HepG2 (cell line): Measurements from ENCODE around the gene FRAS1. TPM values are rescaled to one million over a fixed set of nuclear protein-coding genes. Genes with fewer than 3 reads are reported as not detected.
A peak's percentile ranks its signal among the peaks of the same experiment; 100 is the strongest.

ENCODE experiments used
- ATAC-seq: fragments of 200-7000 bp; cut with Tn5 transposase; 3 replicates; pipeline ENCODE4 v1.9.1; 2020; ENCODE audit warnings: mild to moderate bottlenecking, moderate library complexity
- BruUV-seq: library from RNA; stranded (reverse); fragments of 400-500 nt; replicated peaks from 2 replicates; lab custom pipeline; 2021; lab: Mats Ljungman, UMichigan
- CTCF ChIA-PET: fragments of 300-600 bp; formaldehyde crosslinking; extraction: SDS; loops from one replicate; lab custom pipeline; 2021; ENCODE audit warnings: low total read pairs, inconsistent platforms, low intra/inter-chr PET ratio; lab: Yijun Ruan, JAX
- POLR2A ChIA-PET: fragments of 350-600 bp; sonication (Branson Sonifier 250); formaldehyde crosslinking; loops from one replicate; lab custom pipeline; 2020; ENCODE audit warnings: antibody characterized with exemption, inconsistent platforms; lab: Yijun Ruan, JAX
- DNase-seq: peaks from one replicate; pipeline ENCODE4 v3.0.0-alpha.2; 2015; ENCODE audit warnings: low spot score
- FAIRE-seq: peaks from 3 replicates; lab custom pipeline; 2011; peaks lifted over from hg19 to GRCh38; lab: Jason Lieb, UNC
- H2AFZ ChIP-seq: one replicate; pipeline ENCODE4 v1.6.1; 2011; ENCODE audit warnings: low read length, inconsistent platforms
- H3K27ac ChIP-seq: fragments of 300-600 bp; 3 replicates; pipeline ENCODE4 v1.8.0; 2011; ENCODE audit warnings: mixed run types, mild to moderate bottlenecking, mixed read lengths, low read length, inconsistent platforms; ENCODE audit not compliant: insufficient read depth; ENCODE audit errors: extremely low read length
- H3K27me3 ChIP-seq, 2 experiments: fragments of 200-600 bp in 1 of 2; 2 replicates in 1 of 2; 3 replicates in 1 of 2; pipeline versions ENCODE4 v1.6.0 to v1.8.0; 2011; ENCODE audit warnings: low read length in 2 of 2, mild to moderate bottlenecking in 2 of 2, moderate library complexity in 2 of 2, inconsistent platforms in 1 of 2; ENCODE audit not compliant: insufficient read depth in 2 of 2, control insufficient read depth in 1 of 2
- H3K36me3 ChIP-seq, 2 experiments: fragments of 200-600 bp in 1 of 2; replicated peaks in 1 of 2; 2 replicates in 1 of 2; 3 replicates in 1 of 2; pipeline versions ENCODE4 v1.5.1 to v1.8.0; 2011; ENCODE audit warnings: low read length in 2 of 2, inconsistent platforms in 1 of 2; ENCODE audit not compliant: insufficient read depth in 2 of 2, control insufficient read depth in 1 of 2
- H3K4me1 ChIP-seq: 2 replicates; pipeline ENCODE4 v1.5.1; 2012; ENCODE audit warnings: low read length, inconsistent platforms; ENCODE audit not compliant: insufficient read depth
- H3K4me2 ChIP-seq: 2 replicates; pipeline ENCODE4 v1.6.0; 2011; ENCODE audit warnings: low read depth, low read length, inconsistent platforms
- H3K4me3 ChIP-seq, 3 experiments: fragments of 200-600 bp in 1 of 3; sonication (generic), shearing (Covaris generic) in 1 of 3; replicated peaks in 1 of 3; 2 replicates each; pipeline ENCODE4 v1.5.1; 2011 to 2016; ENCODE audit warnings: low read length in 3 of 3, inconsistent platforms in 2 of 3, low read depth in 2 of 3, mild to moderate bottlenecking in 2 of 3, control low read depth in 1 of 3, mixed read lengths in 1 of 3; ENCODE audit not compliant: insufficient read depth in 1 of 3
- H3K79me2 ChIP-seq: one replicate; pipeline ENCODE4 v1.6.1; 2011; ENCODE audit warnings: low read length, inconsistent platforms; ENCODE audit not compliant: insufficient read depth
- H3K9ac ChIP-seq: 2 replicates; pipeline ENCODE4 v1.6.0; 2011; ENCODE audit warnings: mild to moderate bottlenecking, low read depth, low read length, inconsistent platforms; ENCODE audit not compliant: insufficient read depth
- H3K9me3 ChIP-seq: 2 replicates; pipeline ENCODE4 v1.5.1; 2012; ENCODE audit warnings: mild to moderate bottlenecking, low read length
- H4K20me1 ChIP-seq: 2 replicates; pipeline ENCODE4 v1.6.0; 2011; ENCODE audit warnings: inconsistent platforms, mild to moderate bottlenecking, low read length, moderate library complexity; ENCODE audit not compliant: insufficient read depth
- NFYC ChIP-seq: IDR thresholded peaks from 2 replicates; pipeline ENCODE4 v1.6.1; 2016; ENCODE audit warnings: missing genetic modification reagents, missing compliant biosample characterization
- SRF ChIP-seq: IDR thresholded peaks from 2 replicates; pipeline ENCODE4 v1.6.1; 2011; ENCODE audit warnings: mild to moderate bottlenecking, low read depth, low read length, moderate library complexity
- TARDBP ChIP-seq: sonication (generic); formaldehyde crosslinking; IDR thresholded peaks from 2 replicates; pipeline ENCODE4 v1.8.0; 2022; ENCODE audit warnings: mild to moderate bottlenecking, missing genetic modification reagents
- TGIF2 ChIP-seq: IDR thresholded peaks from 2 replicates; pipeline ENCODE4 v1.6.1; 2016; ENCODE audit warnings: control low read depth, missing compliant biosample characterization
- YY1 ChIP-seq: IDR thresholded peaks from 2 replicates; pipeline ENCODE4 v1.6.1; 2011; ENCODE audit warnings: low read length, low read depth, moderate library complexity, mild to moderate bottlenecking; ENCODE audit not compliant: insufficient read depth, insufficient replicate concordance
- ZNF7 ChIP-seq: IDR thresholded peaks from 2 replicates; pipeline ENCODE4 v1.6.1; 2016; ENCODE audit warnings: missing biosample characterization, missing genetic modification reagents
- ZNF703 ChIP-seq: sonication (generic); formaldehyde crosslinking; IDR thresholded peaks from 2 replicates; pipeline ENCODE4 v1.5.1; 2020; ENCODE audit warnings: missing genetic modification reagents, mild to moderate bottlenecking, moderate library complexity, borderline replicate concordance
- WGBS: methylation state at CpG from one replicate; pipeline ENCODE4 v1.1.6; 2017; ENCODE audit warnings: low lambda C conversion rate; 5-methylcytosine and 5-hydroxymethylcytosine counted together
- in situ Hi-C: cut with HindIII; loops from 2 replicates; pipeline ENCODE4 v1.10.0; 2017; ENCODE audit warnings: low pct_unique_long_range_greater_than_20kb; ENCODE audit not compliant: extremely low pct_ligation_motif_present
- intact Hi-C: fragments of 100-400 bp; cut with micrococcal nuclease; formaldehyde crosslinking; loops from one replicate; pipeline ENCODE4 v1.10.0; 2022; ENCODE audit not compliant: unreplicated experiment
- polyA plus RNA-seq, 8 experiments: library from polyadenylated mRNA; depleted of rRNA in 3 of 8; stranded (reverse) in 7 of 8; unstranded in 1 of 8; fragments of >200 nt; fragmentation: Illumina TruSeq in 4 of 8; extraction: Trizol in 4 of 8; gene quantifications; 2 replicates each; pipeline versions ENCODE4 v1.2.1 to v1.2.3, GENCODE V29; 2011 to 2016; ENCODE audit warnings: low read depth in 4 of 8, missing spikeins in 1 of 8, mixed read lengths in 1 of 8; ENCODE audit not compliant: insufficient read depth in 1 of 8
- total RNA-seq, 5 experiments: library from RNA; depleted of rRNA; stranded (reverse); fragments of >200 nt; fragmentation: Illumina TruSeq; extraction: Trizol; gene quantifications; 2 replicates each; pipeline ENCODE4 v1.2.3, GENCODE V29; 2016; ENCODE audit warnings: low read depth in 1 of 5
- TF ChIP-seq, protein P1 (sequence below): sonication (generic); formaldehyde crosslinking; IDR thresholded peaks from 2 replicates; pipeline ENCODE4 v1.5.0; 2020; ENCODE audit warnings: mild to moderate bottlenecking, missing genetic modification reagents
- TF ChIP-seq, protein P2 (sequence below): sonication (generic); formaldehyde crosslinking; IDR thresholded peaks from 2 replicates; pipeline ENCODE4 v1.5.0; 2020; ENCODE audit warnings: mild to moderate bottlenecking, missing genetic modification reagents, borderline replicate concordance

The FRAS1 gene
- total and polyA plus RNA-seq, 2 of the 13 experiments (the other 11 are each of a cell fraction or from before 2014, with no cell fraction given) = 22.5 to 31.6 TPM

DNA sequence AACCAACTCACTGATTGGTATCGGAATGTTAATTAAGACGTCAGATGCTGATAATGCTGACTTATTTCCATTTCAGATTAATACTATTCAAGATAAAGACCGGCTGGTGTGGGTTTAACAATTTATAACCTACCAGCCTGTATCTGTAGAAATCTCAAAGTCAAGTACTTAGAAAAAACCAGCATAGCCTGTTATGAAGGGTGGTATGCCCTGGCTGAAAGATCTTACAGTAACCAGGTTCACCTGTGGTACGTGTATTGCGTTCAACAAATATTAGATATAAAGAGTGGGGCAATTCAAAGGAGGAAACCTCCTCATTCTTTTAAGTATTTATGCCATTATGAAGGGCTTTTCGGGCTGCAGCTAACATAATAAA is 253.6 kb downstream of the FRAS1 start:
- ATAC-seq = no peak
- in situ Hi-C loops = no loop called here
- Histone ChIP-seq H3K9ac (no peak overlapping the region), H3K27ac (no peak overlapping the region), H2AFZ (no peak overlapping the region), H3K79me2 (no peaks in the 10 kb centered on the region), H3K4me3 (no peak overlapping the region), H3K4me1 (no peaks in the 10 kb centered on the region), H3K36me3 (peaks cover 10 to 54% of the 10 kb centered on the region in 2 experiments), H4K20me1 (no peaks in the 10 kb centered on the region), H3K4me2 (no peak overlapping the region), H3K27me3 (no peaks in the 10 kb centered on the region), H3K9me3 (no peaks in the 10 kb centered on the region)
- TF ChIP-seq ZNF7 (CRISPR knock-in tag) (no peak), SRF (no peak), TARDBP (CRISPR knock-in tag) (no peak)
- POLR2A ChIA-PET = no interaction called here
- no peak for DNase-seq
- CTCF ChIA-PET = no interaction called here
- FAIRE-seq = no peak
- intact Hi-C loops = no loop called here
- WGBS = 81% methylated on average over 6 of the region's 6 CpGs
- BruUV-seq = no TSS peak

DNA sequence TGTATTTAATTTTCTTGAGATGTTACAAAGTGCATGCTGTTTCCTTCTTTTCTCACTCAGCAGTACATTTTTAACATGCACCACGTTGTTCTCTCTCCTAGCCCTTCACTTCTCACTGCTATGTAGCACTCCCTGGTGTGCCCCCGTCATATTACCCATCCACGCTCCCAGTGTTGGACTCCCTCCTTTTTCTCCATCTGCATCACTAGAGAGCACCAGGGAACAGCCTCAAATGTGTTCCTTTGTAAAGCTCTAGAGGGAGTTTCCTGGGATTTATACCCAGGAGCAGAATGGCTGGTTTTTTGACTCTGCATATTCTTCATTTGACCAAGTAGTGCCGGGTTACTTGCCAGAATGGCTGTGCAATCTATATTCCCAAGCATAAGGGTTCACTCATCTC is 254.2 kb downstream of the FRAS1 start:
- no peaks in the 10 kb centered on the region for H3K79me2 ChIP-seq
- H3K4me1 ChIP-seq = no peaks in the 10 kb centered on the region
- no TSS peak for BruUV-seq
- TF ChIP-seq, protein P1, sequence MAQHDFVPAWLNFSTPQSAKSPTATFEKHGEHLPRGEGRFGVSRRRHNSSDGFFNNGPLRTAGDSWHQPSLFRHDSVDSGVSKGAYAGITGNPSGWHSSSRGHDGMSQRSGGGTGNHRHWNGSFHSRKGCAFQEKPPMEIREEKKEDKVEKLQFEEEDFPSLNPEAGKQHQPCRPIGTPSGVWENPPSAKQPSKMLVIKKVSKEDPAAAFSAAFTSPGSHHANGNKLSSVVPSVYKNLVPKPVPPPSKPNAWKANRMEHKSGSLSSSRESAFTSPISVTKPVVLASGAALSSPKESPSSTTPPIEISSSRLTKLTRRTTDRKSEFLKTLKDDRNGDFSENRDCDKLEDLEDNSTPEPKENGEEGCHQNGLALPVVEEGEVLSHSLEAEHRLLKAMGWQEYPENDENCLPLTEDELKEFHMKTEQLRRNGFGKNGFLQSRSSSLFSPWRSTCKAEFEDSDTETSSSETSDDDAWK (CRISPR knock-in tag) = no peak
- TF ChIP-seq YY1 = no peak
- no peak for TF ChIP-seq TGIF2 (CRISPR knock-in tag)
- TF ChIP-seq ZNF703 (CRISPR knock-in tag) = no peak
- TF ChIP-seq, protein P2, sequence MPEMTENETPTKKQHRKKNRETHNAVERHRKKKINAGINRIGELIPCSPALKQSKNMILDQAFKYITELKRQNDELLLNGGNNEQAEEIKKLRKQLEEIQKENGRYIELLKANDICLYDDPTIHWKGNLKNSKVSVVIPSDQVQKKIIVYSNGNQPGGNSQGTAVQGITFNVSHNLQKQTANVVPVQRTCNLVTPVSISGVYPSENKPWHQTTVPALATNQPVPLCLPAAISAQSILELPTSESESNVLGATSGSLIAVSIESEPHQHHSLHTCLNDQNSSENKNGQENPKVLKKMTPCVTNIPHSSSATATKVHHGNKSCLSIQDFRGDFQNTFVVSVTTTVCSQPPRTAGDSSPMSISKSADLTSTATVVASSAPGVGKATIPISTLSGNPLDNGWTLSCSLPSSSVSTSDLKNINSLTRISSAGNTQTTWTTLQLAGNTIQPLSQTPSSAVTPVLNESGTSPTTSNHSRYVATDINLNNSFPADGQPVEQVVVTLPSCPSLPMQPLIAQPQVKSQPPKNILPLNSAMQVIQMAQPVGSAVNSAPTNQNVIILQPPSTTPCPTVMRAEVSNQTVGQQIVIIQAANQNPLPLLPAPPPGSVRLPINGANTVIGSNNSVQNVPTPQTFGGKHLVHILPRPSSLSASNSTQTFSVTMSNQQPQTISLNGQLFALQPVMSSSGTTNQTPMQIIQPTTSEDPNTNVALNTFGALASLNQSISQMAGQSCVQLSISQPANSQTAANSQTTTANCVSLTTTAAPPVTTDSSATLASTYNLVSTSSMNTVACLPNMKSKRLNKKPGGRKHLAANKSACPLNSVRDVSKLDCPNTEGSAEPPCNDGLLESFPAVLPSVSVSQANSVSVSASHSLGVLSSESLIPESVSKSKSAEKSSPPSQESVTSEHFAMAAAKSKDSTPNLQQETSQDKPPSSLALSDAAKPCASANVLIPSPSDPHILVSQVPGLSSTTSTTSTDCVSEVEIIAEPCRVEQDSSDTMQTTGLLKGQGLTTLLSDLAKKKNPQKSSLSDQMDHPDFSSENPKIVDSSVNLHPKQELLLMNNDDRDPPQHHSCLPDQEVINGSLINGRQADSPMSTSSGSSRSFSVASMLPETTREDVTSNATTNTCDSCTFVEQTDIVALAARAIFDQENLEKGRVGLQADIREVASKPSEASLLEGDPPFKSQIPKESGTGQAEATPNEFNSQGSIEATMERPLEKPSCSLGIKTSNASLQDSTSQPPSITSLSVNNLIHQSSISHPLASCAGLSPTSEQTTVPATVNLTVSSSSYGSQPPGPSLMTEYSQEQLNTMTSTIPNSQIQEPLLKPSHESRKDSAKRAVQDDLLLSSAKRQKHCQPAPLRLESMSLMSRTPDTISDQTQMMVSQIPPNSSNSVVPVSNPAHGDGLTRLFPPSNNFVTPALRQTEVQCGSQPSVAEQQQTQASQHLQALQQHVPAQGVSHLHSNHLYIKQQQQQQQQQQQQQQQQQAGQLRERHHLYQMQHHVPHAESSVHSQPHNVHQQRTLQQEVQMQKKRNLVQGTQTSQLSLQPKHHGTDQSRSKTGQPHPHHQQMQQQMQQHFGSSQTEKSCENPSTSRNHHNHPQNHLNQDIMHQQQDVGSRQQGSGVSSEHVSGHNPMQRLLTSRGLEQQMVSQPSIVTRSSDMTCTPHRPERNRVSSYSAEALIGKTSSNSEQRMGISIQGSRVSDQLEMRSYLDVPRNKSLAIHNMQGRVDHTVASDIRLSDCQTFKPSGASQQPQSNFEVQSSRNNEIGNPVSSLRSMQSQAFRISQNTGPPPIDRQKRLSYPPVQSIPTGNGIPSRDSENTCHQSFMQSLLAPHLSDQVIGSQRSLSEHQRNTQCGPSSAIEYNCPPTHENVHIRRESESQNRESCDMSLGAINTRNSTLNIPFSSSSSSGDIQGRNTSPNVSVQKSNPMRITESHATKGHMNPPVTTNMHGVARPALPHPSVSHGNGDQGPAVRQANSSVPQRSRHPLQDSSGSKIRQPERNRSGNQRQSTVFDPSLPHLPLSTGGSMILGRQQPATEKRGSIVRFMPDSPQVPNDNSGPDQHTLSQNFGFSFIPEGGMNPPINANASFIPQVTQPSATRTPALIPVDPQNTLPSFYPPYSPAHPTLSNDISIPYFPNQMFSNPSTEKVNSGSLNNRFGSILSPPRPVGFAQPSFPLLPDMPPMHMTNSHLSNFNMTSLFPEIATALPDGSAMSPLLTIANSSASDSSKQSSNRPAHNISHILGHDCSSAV = no peak
- TF ChIP-seq NFYC (CRISPR knock-in tag) = no peak

More for the DNA sequence above, 254.2 kb downstream of the FRAS1 start:
- Histone ChIP-seq H3K27me3 (no peaks in the 10 kb centered on the region), H3K4me2 (no peak overlapping the region), H3K27ac (no peak overlapping the region), H3K36me3 (peaks cover 12 to 60% of the 10 kb centered on the region in 2 experiments), H3K9me3 (no peaks in the 10 kb centered on the region), H4K20me1 (no peaks in the 10 kb centered on the region), H3K4me3 (no peak overlapping the region), H2AFZ (no peak overlapping the region), H3K9ac (no peak overlapping the region)
- ATAC-seq = peak; percentile 35; the same call in 1 of the 3 replicates
- FAIRE-seq = no peak
- in situ Hi-C loops (no loop called here), intact Hi-C loops (no loop called here)
- DNase-seq = no peak
- 96% methylated on average over 4 of the region's 4 CpGs for WGBS
- POLR2A ChIA-PET = no interaction called here
- CTCF ChIA-PET = no interaction called here
